Measurements from ENCODE around the gene GPN2. TPM values are rescaled to one million over a fixed set of nuclear protein-coding genes. Genes with fewer than 3 reads are reported as not detected.

Gene GPN2
- total RNA-seq, 1 experiment from 2014 or later: 41.9 TPM

DNA sequence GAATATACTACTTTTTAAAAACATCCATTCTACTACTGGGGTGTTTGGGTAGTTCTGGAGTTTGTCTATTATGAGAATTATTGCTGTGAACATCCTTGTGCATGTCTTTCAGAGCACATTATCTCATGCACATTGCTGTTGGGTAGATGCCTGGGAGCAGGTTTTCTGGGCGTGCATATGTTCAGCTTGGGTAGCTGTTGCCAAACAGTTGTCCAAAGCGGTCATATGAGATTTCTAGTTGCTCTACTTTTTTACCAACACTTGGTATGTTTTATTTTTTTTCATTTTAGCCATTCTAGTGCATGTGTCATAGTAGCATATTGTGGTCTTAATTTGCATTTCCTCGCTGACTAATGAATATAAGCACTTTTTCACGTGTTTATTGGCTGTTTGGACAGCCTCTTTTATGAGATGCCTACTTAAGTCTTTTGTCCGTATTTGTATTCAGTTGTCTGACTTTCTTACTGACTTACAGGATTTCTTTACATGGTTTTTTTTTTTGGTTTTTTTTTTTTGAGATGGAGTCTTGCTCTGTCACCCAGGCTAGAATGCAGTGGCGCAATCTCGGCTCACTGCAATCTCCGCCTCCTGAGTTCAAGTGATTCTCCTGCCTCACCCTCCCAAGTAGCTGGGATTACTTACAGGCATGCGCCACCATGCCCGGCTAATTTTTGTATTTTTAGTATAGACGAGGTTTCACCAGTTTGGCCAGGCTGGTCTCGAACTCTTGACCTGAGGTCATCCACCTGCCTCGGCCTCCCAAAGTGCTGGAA, 45.5 kb downstream of the GPN2 start:
- H3K9me3 ChIP-seq (ENCODE audit: control insufficient read depth, insufficient read depth, low read depth, low read length): no peaks in the 10 kb centered on the region
- no TSS peak for BruUV-seq (replicated peaks)
- 0 out of 2 replicates have a peak, but pooled peaks cover 3% of the 10 kb centered on the region for H3K4me1 ChIP-seq (ENCODE audit: control insufficient read depth, insufficient read depth, low read length)
- no peak for DNase-seq (ENCODE audit: low read depth, low spot score)
- TF ChIP-seq SIN3A (IDR thresholded peaks at IDR 0.05; ENCODE audit: borderline replicate concordance, insufficient read depth, low read depth, low read length) (no peak), TCF7L2 (IDR thresholded peaks at IDR 0.05; ENCODE audit: low read depth, low read length) (no peak), POLR2AphosphoS5 (IDR thresholded peaks at IDR 0.05; ENCODE audit: low read depth, low read length) (no peak)
- no peak overlapping the region for H3K4me3 ChIP-seq (ENCODE audit: low read depth in 2 of 2, low read length in 2 of 2)
- H3K36me3 ChIP-seq (ENCODE audit: control insufficient read depth, insufficient read depth, low read length): no peaks in the 10 kb centered on the region; the same call in 1 of the 2 replicates
- no peak overlapping the region for H3K27ac ChIP-seq (ENCODE audit: low read length)
- POLR2A ChIA-PET: interaction anchor here (0.7 kb wide), 1 partner anchor 38 kb away, joined by 3 read pairs; no protein-coding TSS in a partner anchor
- CTCF ChIA-PET: interaction anchor here (0.7 kb wide), 1 partner anchor 16 kb away, joined by 4 read pairs; no protein-coding TSS in a partner anchor
- H3K27me3 ChIP-seq (ENCODE audit: control insufficient read depth, insufficient read depth, low read length): no peaks in the 10 kb centered on the region
- no peak for ATAC-seq
- intact Hi-C loops (cut with micrococcal nuclease; ENCODE audit: unreplicated experiment) (no loop called here), in situ Hi-C loops (cut with HindIII; ENCODE audit: low pct_unique_long_range_greater_than_20kb, low sequenced_read_pairs) (no loop called here)

DNA sequence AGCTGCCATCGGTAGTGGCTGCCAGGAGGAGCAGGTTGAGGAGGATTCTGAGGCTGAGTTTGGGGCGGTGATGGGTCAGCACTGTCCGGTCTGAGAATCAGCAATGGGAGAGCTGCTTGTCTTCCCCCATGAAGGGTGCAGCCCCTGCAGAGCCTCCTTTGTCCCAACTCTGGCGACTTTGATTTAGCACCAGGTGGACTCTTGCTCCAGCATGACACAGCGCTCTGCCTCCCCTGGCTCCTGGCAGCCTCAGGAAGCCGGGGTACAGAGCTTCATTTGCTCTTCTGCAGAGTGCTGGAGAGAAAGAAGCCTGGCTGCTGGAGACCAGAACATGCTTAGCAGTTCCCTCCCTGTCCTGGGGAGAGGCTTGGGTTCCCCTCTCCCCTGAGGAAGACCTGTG, 50.3 kb downstream of the GPN2 start:
- CTCF ChIA-PET: no interaction called here
- ATAC-seq: peak; percentile 27; the same call in 1 of the 2 replicates
- H3K4me1 ChIP-seq (ENCODE audit: control insufficient read depth, insufficient read depth, low read length): no peaks in the 10 kb centered on the region
- H3K27me3 ChIP-seq (ENCODE audit: control insufficient read depth, insufficient read depth, low read length): no peaks in the 10 kb centered on the region
- no peaks in the 10 kb centered on the region for H3K36me3 ChIP-seq (ENCODE audit: control insufficient read depth, insufficient read depth, low read length)
- TF ChIP-seq, protein P1, sequence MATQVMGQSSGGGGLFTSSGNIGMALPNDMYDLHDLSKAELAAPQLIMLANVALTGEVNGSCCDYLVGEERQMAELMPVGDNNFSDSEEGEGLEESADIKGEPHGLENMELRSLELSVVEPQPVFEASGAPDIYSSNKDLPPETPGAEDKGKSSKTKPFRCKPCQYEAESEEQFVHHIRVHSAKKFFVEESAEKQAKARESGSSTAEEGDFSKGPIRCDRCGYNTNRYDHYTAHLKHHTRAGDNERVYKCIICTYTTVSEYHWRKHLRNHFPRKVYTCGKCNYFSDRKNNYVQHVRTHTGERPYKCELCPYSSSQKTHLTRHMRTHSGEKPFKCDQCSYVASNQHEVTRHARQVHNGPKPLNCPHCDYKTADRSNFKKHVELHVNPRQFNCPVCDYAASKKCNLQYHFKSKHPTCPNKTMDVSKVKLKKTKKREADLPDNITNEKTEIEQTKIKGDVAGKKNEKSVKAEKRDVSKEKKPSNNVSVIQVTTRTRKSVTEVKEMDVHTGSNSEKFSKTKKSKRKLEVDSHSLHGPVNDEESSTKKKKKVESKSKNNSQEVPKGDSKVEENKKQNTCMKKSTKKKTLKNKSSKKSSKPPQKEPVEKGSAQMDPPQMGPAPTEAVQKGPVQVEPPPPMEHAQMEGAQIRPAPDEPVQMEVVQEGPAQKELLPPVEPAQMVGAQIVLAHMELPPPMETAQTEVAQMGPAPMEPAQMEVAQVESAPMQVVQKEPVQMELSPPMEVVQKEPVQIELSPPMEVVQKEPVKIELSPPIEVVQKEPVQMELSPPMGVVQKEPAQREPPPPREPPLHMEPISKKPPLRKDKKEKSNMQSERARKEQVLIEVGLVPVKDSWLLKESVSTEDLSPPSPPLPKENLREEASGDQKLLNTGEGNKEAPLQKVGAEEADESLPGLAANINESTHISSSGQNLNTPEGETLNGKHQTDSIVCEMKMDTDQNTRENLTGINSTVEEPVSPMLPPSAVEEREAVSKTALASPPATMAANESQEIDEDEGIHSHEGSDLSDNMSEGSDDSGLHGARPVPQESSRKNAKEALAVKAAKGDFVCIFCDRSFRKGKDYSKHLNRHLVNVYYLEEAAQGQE (IDR thresholded peaks at IDR 0.05; ENCODE audit: insufficient read depth in 1 of 2, low read depth in 2 of 2, low read length in 1 of 2): no peak
- no peak for TF ChIP-seq SIN3A (IDR thresholded peaks at IDR 0.05; ENCODE audit: borderline replicate concordance, insufficient read depth, low read depth, low read length)
- no peak for TF ChIP-seq TCF7L2 (IDR thresholded peaks at IDR 0.05; ENCODE audit: low read depth, low read length)
- no peak for TF ChIP-seq POLR2AphosphoS5 (IDR thresholded peaks at IDR 0.05; ENCODE audit: low read depth, low read length)
- TF ChIP-seq, protein P2, sequence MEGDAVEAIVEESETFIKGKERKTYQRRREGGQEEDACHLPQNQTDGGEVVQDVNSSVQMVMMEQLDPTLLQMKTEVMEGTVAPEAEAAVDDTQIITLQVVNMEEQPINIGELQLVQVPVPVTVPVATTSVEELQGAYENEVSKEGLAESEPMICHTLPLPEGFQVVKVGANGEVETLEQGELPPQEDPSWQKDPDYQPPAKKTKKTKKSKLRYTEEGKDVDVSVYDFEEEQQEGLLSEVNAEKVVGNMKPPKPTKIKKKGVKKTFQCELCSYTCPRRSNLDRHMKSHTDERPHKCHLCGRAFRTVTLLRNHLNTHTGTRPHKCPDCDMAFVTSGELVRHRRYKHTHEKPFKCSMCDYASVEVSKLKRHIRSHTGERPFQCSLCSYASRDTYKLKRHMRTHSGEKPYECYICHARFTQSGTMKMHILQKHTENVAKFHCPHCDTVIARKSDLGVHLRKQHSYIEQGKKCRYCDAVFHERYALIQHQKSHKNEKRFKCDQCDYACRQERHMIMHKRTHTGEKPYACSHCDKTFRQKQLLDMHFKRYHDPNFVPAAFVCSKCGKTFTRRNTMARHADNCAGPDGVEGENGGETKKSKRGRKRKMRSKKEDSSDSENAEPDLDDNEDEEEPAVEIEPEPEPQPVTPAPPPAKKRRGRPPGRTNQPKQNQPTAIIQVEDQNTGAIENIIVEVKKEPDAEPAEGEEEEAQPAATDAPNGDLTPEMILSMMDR (IDR thresholded peaks at IDR 0.05): no peak
- no peaks in the 10 kb centered on the region for H3K9me3 ChIP-seq (ENCODE audit: control insufficient read depth, insufficient read depth, low read depth, low read length)
- POLR2A ChIA-PET: no interaction called here
- no peak overlapping the region for H3K4me3 ChIP-seq (ENCODE audit: low read depth in 2 of 2, low read length in 2 of 2)
- no peak for DNase-seq (ENCODE audit: low read depth, low spot score)
- no peak overlapping the region for H3K27ac ChIP-seq (ENCODE audit: low read length)
- BruUV-seq (replicated peaks): no TSS peak
- in situ Hi-C loops (cut with HindIII; ENCODE audit: low pct_unique_long_range_greater_than_20kb, low sequenced_read_pairs): no loop called here
- intact Hi-C loops (cut with micrococcal nuclease; ENCODE audit: unreplicated experiment): no loop called here

DNA sequence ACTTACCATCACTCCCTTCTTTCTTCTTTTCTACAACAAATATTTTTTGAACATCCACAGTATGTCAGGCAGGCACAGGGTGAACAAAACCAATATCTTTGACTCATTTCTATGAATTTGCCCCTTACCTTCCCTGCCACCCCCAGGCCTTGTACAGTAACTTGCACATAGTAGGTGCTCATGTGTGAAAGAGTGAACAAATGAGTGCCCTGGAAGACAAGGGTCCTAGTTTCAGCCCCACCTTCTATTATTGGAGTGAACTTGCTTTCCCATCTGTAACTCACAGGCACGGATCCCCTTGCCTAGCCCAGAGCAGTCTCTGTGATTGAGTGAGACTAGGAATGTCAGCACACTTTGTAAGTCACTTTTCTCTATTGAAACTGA, 50.8 kb downstream of the GPN2 start:
- no peaks in the 10 kb centered on the region for H3K36me3 ChIP-seq (ENCODE audit: control insufficient read depth, insufficient read depth, low read length)
- no peak for ATAC-seq

More for the DNA sequence above, 50.8 kb downstream of the GPN2 start:
- Histone ChIP-seq H3K27me3 (ENCODE audit: control insufficient read depth, insufficient read depth, low read length) (no peaks in the 10 kb centered on the region), H3K4me3 (ENCODE audit: low read depth in 2 of 2, low read length in 2 of 2) (no peak overlapping the region), H3K9me3 (ENCODE audit: control insufficient read depth, insufficient read depth, low read depth, low read length) (no peaks in the 10 kb centered on the region), H3K27ac (ENCODE audit: low read length) (no peak overlapping the region), H3K4me1 (ENCODE audit: control insufficient read depth, insufficient read depth, low read length) (no peaks in the 10 kb centered on the region)
- BruUV-seq (replicated peaks): no TSS peak
- TF ChIP-seq, protein P1 (IDR thresholded peaks at IDR 0.05; ENCODE audit: insufficient read depth in 1 of 2, low read depth in 2 of 2, low read length in 1 of 2): no peak
- TF ChIP-seq POLR2AphosphoS5 (IDR thresholded peaks at IDR 0.05; ENCODE audit: low read depth, low read length): no peak
- no peak for TF ChIP-seq TCF7L2 (IDR thresholded peaks at IDR 0.05; ENCODE audit: low read depth, low read length)
- TF ChIP-seq, protein P2 (IDR thresholded peaks at IDR 0.05): no peak
- no peak for TF ChIP-seq SIN3A (IDR thresholded peaks at IDR 0.05; ENCODE audit: borderline replicate concordance, insufficient read depth, low read depth, low read length)
- DNase-seq (ENCODE audit: low read depth, low spot score): no peak
- POLR2A ChIA-PET: no interaction called here
- CTCF ChIA-PET: no interaction called here
- in situ Hi-C loops (cut with HindIII; ENCODE audit: low pct_unique_long_range_greater_than_20kb, low sequenced_read_pairs) (no loop called here), intact Hi-C loops (cut with micrococcal nuclease; ENCODE audit: unreplicated experiment) (no loop called here)
